Ectodermal cell (in vitro differentiated cells): ENCODE measurements around the gene IMPDH1.

Experiments
- H3K27ac ChIP-seq: 2 replicates; pipeline ENCODE4 v1.7.0; 2013; ENCODE audit warnings: mild to moderate bottlenecking, low read depth, low read length; ENCODE audit not compliant: insufficient read depth, poor library complexity, severe bottlenecking
- H3K27me3 ChIP-seq: 2 replicates; pipeline ENCODE4 v1.7.0; 2013; ENCODE audit warnings: mild to moderate bottlenecking, low read length; ENCODE audit not compliant: insufficient read depth, control insufficient read depth, poor library complexity, severe bottlenecking
- H3K36me3 ChIP-seq: one replicate; pipeline ENCODE4 v1.7.0; 2013; ENCODE audit warnings: low read length; ENCODE audit not compliant: control insufficient read depth, insufficient read depth
- H3K4me1 ChIP-seq: one replicate; pipeline ENCODE4 v1.7.0; 2013; ENCODE audit warnings: low read length; ENCODE audit not compliant: control insufficient read depth, insufficient read depth
- H3K4me3 ChIP-seq: 2 replicates; pipeline ENCODE4 v1.7.0; 2013; ENCODE audit warnings: low read depth, low read length, control low read depth; ENCODE audit not compliant: insufficient read depth
- H3K9me3 ChIP-seq: 2 replicates; pipeline ENCODE4 v1.7.0; 2013; ENCODE audit warnings: mild to moderate bottlenecking, low read length, moderate library complexity; ENCODE audit not compliant: control insufficient read depth
- WGBS, 2 experiments: methylation state at CpG; one replicate each; pipeline ENCODE4 v1.1.7; 2013; ENCODE audit warnings: missing lambda C conversion rate in 2 of 2; 5-methylcytosine and 5-hydroxymethylcytosine counted together

The IMPDH1 gene

DNA sequence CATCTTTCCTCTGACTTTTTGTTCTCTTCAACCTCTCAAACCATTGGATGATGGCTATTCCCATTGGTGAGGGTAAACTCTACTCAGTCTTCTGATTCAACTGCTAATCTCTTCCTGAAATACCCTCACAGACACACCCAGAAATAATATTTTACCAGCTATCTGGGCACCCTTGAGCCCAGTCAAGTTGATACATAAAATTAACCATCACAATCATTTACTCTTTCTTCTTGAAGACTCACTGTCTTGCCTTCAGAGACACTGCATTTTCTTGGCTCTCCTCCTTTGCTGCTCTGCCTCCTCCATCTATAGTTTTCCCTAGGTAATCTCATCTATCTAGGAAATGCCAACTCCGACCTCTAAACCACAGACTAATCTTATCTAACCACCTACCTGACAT is 35.7 kb downstream of the IMPDH1 start:
- H3K4me1 ChIP-seq = no peaks in the 10 kb centered on the region
- no peaks in the 10 kb centered on the region for H3K9me3 ChIP-seq
- H3K27ac ChIP-seq = no peak overlapping the region
- H3K4me3 ChIP-seq = no peak overlapping the region
- 73 to 76% methylated on average over 1 of the region's 1 CpG for WGBS, 2 experiments
- H3K27me3 ChIP-seq = no peaks in the 10 kb centered on the region
- H3K36me3 ChIP-seq = no peaks in the 10 kb centered on the region

DNA sequence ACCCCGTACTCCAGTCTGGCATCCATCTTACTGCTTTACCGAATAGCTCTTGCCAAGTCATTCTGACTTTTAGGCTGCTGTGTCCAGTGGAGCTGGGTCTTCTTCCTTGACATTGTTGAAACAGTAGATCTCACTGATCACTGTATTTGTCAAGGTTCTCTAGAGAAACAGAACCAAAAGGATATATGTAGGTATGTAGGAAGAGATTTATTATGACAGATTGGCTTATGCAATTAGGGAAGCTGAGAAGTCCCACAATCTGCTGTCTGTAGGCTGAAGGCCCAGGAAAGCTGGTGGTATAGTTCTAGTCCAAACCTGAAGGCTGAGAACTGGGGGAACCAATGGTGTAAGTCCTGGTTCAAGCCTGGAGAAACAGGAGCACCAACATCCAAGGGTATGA is 36.2 kb downstream of the IMPDH1 start:
- H3K4me1 ChIP-seq = no peaks in the 10 kb centered on the region
- H3K27ac ChIP-seq = no peak overlapping the region
- 90 to 91% methylated on average over 2 of the region's 2 CpGs for WGBS, 2 experiments
- H3K27me3 ChIP-seq = no peaks in the 10 kb centered on the region
- no peak overlapping the region for H3K4me3 ChIP-seq
- H3K36me3 ChIP-seq = no peaks in the 10 kb centered on the region
- no peaks in the 10 kb centered on the region for H3K9me3 ChIP-seq

DNA sequence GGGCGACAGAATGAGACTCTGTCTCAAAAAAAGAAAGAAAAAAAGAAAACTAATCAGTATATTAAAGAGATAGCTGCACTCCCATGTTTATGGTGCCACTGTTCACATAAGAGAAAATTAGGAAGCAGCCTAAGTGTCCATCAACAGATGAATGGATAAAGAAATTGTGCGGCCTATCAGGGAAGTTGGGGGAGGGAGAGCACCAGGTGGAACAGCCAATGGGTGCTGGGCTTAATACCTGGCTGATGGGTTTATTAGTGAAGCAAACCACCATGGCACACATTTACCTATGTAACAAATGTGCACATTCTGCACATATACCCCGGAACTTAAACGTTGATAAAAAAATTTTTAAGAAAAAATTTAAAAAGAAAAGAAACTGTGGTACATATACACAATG is 39.3 kb downstream of the IMPDH1 start:
- 90 to 98% methylated on average over 2 to 4 of the region's 4 CpGs for WGBS, 2 experiments
- Histone ChIP-seq H3K36me3 (no peaks in the 10 kb centered on the region), H3K27me3 (peaks cover 22% of the 10 kb centered on the region), H3K4me1 (no peaks in the 10 kb centered on the region), H3K9me3 (no peaks in the 10 kb centered on the region), H3K27ac (no peak overlapping the region), H3K4me3 (no peak overlapping the region)

GRCh38 chr7:128366986-128367385 is 42.8 kb downstream of the IMPDH1 start:
- Histone ChIP-seq H3K36me3 (no peaks in the 10 kb centered on the region), H3K4me3 (no peak overlapping the region), H3K27me3 (peaks cover 57% of the 10 kb centered on the region), H3K27ac (no peak overlapping the region), H3K4me1 (peaks cover 2% of the 10 kb centered on the region), H3K9me3 (no peaks in the 10 kb centered on the region)

- Histone ChIP-seq H3K4me1 (peaks cover 5% of the 10 kb centered on the region), H3K36me3 (no peaks in the 10 kb centered on the region), H3K4me3 (no peak overlapping the region), H3K27me3 (peaks cover 64% of the 10 kb centered on the region), H3K27ac (no peak overlapping the region), H3K9me3 (no peaks in the 10 kb centered on the region)
- WGBS, 2 experiments = 77 to 78% methylated on average over 1 of the region's 1 CpG
These were observed 43.5 kb downstream of the IMPDH1 start for GRCh38 chr7:128366300-128366699.

GRCh38 chr7:128365432-128365831 is 44.4 kb downstream of the IMPDH1 start:
- Histone ChIP-seq H3K27me3 (peaks cover 72% of the 10 kb centered on the region), H3K4me3 (no peak overlapping the region), H3K9me3 (no peaks in the 10 kb centered on the region), H3K36me3 (no peaks in the 10 kb centered on the region), H3K4me1 (peaks cover 5% of the 10 kb centered on the region), H3K27ac (no peak overlapping the region)
- WGBS, 2 experiments = 87 to 96% methylated on average over 2 of the region's 2 CpGs

GRCh38 chr7:128364166-128364870 is 45.5 kb downstream of the IMPDH1 start:
- H3K27me3 ChIP-seq = peaks cover 83% of the 10 kb centered on the region
- H3K27ac ChIP-seq = no peak overlapping the region
- H3K4me3 ChIP-seq = no peak overlapping the region
- H3K36me3 ChIP-seq = no peaks in the 10 kb centered on the region
- WGBS, 2 experiments = 78 to 81% methylated on average over 4 of the region's 4 CpGs
- H3K4me1 ChIP-seq = peaks cover 12% of the 10 kb centered on the region
- H3K9me3 ChIP-seq = no peaks in the 10 kb centered on the region

- no peak overlapping the region for H3K4me3 ChIP-seq
- H3K27ac ChIP-seq = no peak overlapping the region
- WGBS, 2 experiments = 82 to 86% methylated on average over 6 of the region's 6 CpGs
- H3K36me3 ChIP-seq = no peaks in the 10 kb centered on the region
- peaks cover 12% of the 10 kb centered on the region for H3K4me1 ChIP-seq
- no peaks in the 10 kb centered on the region for H3K9me3 ChIP-seq
- peaks cover 88% of the 10 kb centered on the region for H3K27me3 ChIP-seq
These were observed 46.5 kb downstream of the IMPDH1 start for GRCh38 chr7:128363261-128363721.

DNA sequence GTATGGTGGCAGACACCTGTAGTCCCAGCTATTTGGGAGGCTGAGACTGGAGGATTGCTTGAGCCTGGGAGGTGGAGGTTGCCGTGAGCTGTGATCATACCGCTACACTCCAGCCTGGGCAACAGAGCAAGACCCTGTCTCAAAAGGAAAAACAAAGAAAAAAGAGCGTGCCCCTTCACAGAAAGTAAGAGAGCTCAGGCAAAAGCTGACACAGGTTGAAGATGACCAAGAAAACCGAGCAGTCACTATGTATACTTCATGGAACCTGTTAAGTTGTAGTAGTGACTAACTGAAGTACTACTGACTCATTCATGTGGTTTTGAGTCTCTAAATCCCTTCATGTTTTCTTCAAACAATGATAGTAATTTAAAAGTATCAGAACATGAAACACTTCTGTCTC is 47.1 kb downstream of the IMPDH1 start:
- H3K4me1 ChIP-seq = peaks cover 12% of the 10 kb centered on the region
- WGBS, 2 experiments = 79 to 81% methylated on average over 4 of the region's 4 CpGs
- no peaks in the 10 kb centered on the region for H3K36me3 ChIP-seq
- no peak overlapping the region for H3K4me3 ChIP-seq
- H3K27me3 ChIP-seq = peaks cover 88% of the 10 kb centered on the region
- no peaks in the 10 kb centered on the region for H3K9me3 ChIP-seq
- no peak overlapping the region for H3K27ac ChIP-seq

DNA sequence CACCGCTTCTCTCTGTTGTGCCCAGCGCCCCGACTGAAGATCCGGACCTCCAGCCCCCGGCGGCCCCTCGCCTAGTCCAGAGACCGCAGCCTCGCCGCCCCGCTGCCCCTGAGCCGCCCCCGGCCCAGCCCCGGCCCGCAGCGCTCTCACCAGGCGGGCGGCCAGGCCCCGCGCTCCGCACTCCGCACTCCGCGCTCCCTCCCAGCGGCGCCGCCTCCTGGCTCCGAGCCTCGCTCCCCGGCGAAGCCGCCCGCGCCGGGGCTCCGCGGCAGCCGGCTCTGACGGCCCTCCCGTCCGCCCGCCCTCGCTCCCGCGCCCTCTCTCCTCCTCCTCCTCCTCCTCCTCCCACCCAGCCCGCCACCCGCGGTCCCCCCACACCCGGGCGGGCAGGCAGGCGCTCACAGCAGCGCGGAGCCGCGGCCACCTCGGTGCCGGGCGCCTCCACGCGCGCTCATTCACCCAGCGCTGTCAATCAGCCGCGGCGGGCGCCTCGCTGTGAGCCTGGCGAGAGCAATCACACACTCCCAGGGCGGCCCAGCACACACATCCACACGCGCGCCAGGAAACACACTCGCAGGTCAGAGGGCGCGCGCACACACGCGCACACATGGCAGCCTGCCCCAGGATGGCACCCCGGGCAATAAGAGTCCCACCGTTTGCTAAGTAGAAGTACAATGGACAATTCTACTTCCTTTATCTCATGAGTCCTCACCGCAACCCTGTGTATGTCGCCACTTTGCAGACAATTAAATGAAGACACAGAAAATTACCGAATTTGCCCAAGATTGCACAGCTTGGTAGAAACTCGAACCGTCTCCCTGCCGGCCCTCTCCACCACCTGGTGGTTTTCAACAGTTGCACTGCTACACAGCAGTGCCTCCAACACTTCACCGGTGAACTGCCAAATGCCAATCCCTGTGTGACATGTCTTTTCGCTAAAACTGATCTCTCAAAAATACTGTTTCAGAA is 48.1 kb downstream of the IMPDH1 start, which contains the start of gene PRRT4:
Gene PRRT4 (minus strand): TSS at position 280 of the 969 bp plus-strand sequence.
- Histone ChIP-seq H3K4me1 (peaks cover 12% of the 10 kb centered on the region), H3K4me3 (peak within 1 kb of the TSS; percentile 42), H3K9me3 (no peaks in the 10 kb centered on the region), H3K27me3 (peaks cover 78% of the 10 kb centered on the region), H3K36me3 (no peaks in the 10 kb centered on the region), H3K27ac (no peak within 1 kb of the TSS)
- WGBS, 2 experiments = 1 to 2% methylated on average over 88 of the region's 88 CpGs
